CD4-positive, alpha-beta T cell (primary cell): Measurements from ENCODE around the gene DNM1. TPM values are rescaled to one million over a fixed set of nuclear protein-coding genes. Genes with fewer than 3 reads are reported as not detected.
A peak's percentile ranks its signal among the peaks of the same experiment; 100 is the strongest.
"Not testable (repeated sequence)": the region's sequence is repeated elsewhere in the genome, so short reads cannot be mapped to it uniquely, and the experiment has no call there.

Experiments used
- ATAC-seq: fragments of 200-7000 bp; cut with Tn5 transposase; one replicate; pipeline ENCODE4 v1.10.0; 2022; ENCODE audit warnings: mild to moderate bottlenecking; ENCODE audit not compliant: poor library complexity
- CTCF ChIA-PET: fragments of 350-600 bp; sonication (Branson Sonifier 250); formaldehyde crosslinking; loops from one replicate; lab custom pipeline; 2021; ENCODE audit warnings: antibody characterized with exemption, inconsistent platforms; lab: Charles Lee
- POLR2A ChIA-PET: fragments of 350-600 bp; sonication (Branson Sonifier 250); formaldehyde crosslinking; loops from one replicate; lab custom pipeline; 2021; ENCODE audit warnings: antibody characterized with exemption, inconsistent platforms; lab: Charles Lee
- DNase-seq, 14 experiments: peaks; one replicate each; pipeline ENCODE4 v3.0.0-alpha.2; 2013 to 2020; ENCODE audit warnings: mixed read lengths in 2 of 14
- H3K27ac ChIP-seq, 2 donors: one replicate each; pipeline versions ENCODE4 v1.5.1 to v1.7.0; 2013; ENCODE audit warnings: low read length in 2 of 2, low read depth in 1 of 2, mild to moderate bottlenecking in 1 of 2
- H3K27me3 ChIP-seq, 2 experiments: 1 replicate in 1 of 2; 2 replicates in 1 of 2; pipeline versions ENCODE4 v1.6.1 to v1.7.0; 2013; ENCODE audit warnings: low read length in 2 of 2, control low read depth in 1 of 2, mild to moderate bottlenecking in 1 of 2, moderate library complexity in 1 of 2; ENCODE audit not compliant: insufficient read depth in 2 of 2, control insufficient read depth in 1 of 2
- H3K36me3 ChIP-seq: one replicate; pipeline ENCODE4 v1.6.1; 2013; ENCODE audit warnings: low read length, control low read depth; ENCODE audit not compliant: insufficient read depth
- H3K4me1 ChIP-seq: one replicate; pipeline ENCODE4 v1.6.1; 2013; ENCODE audit warnings: low read length, control low read depth; ENCODE audit not compliant: insufficient read depth
- H3K4me3 ChIP-seq: one replicate; pipeline ENCODE4 v1.5.1; 2013; ENCODE audit warnings: mild to moderate bottlenecking, low read length, moderate library complexity
- H3K9me3 ChIP-seq, 2 experiments: 1 replicate in 1 of 2; 2 replicates in 1 of 2; pipeline versions ENCODE4 v1.6.1 to v1.7.0; 2013; ENCODE audit warnings: low read length in 2 of 2, mild to moderate bottlenecking in 2 of 2, control low read depth in 1 of 2, moderate library complexity in 1 of 2; ENCODE audit not compliant: control insufficient read depth in 1 of 2, insufficient read depth in 1 of 2
- H3K27ac Mint-ChIP-seq: one replicate; pipeline ENCODE4 v1.8.0; 2020; ENCODE audit warnings: mixed read lengths
- H3K27me3 Mint-ChIP-seq: one replicate; pipeline ENCODE4 v1.8.0; 2021; ENCODE audit warnings: mixed read lengths
- H3K36me3 Mint-ChIP-seq: one replicate; pipeline ENCODE4 v1.8.0; 2021; ENCODE audit warnings: low read depth, mixed read lengths
- H3K4me1 Mint-ChIP-seq: one replicate; pipeline ENCODE4 v1.8.0; 2021; ENCODE audit warnings: low read depth, mixed read lengths
- H3K4me3 Mint-ChIP-seq: one replicate; pipeline ENCODE4 v1.8.0; 2020; ENCODE audit warnings: mild to moderate bottlenecking, mixed read lengths
- H3K9me3 Mint-ChIP-seq: one replicate; pipeline ENCODE4 v1.8.0; 2020; ENCODE audit warnings: mixed read lengths
- intact Hi-C, 2 experiments: fragments of 100-400 bp; cut with DNase I in 1 of 2; cut with micrococcal nuclease in 1 of 2; formaldehyde crosslinking; loops; one replicate each; pipeline versions ENCODE4 v1.15.1 to v1.9.0; 2023 to 2025; cut with DNase I, micrococcal nuclease
- total RNA-seq, 174 experiments: library from RNA in 2 of 174; stranded (reverse) in 2 of 174; gene quantifications; one replicate each; pipeline ENCODE4 v1.2.3 and lab custom pipeline; 2021 to 2026
- TF ChIP-seq, protein P1 (sequence below): fragments of 200-600 bp; IDR thresholded peaks from one replicate; pipeline ENCODE4 v1.8.0; 2022; ENCODE audit warnings: antibody characterized with exemption, mild to moderate bottlenecking

DNM1 gene
- total RNA-seq, 2 experiments from 2014 or later = 1.8 to 2.5 TPM

DNA sequence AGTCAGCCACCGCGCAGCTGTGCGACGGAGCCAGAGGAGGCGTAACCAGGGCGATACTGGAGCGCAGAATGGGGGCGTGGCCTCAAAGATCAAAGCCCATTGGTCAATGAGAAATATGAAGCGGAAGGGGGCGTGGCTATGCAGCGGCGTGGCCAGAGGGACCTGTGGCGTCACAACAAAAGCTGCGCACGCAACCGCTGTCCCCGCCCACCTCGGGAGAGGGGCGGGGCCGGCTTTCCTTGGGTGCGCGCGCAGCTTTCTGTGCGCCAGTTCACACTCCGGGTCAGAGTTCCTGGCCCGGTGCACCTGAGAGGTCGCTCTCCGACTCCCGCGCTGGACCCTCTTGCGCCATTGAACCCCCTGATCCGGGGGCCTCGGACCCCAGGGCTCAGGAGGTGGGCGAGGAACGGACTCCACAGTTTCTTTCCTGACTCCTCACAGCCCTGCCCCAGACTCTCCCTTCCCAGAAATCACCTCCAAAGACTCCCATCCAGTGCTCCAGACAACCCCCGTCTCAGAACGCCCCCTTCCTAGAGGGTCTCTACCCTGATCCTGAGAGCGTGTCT, 72.9 kb downstream of the DNM1 start, which contains the start of gene SWI5:
Gene SWI5, plus strand, starts transcription at position 269 of the 566 bp plus-strand sequence.
- peak; percentile 96 for ATAC-seq
- Mint-ChIP-seq H3K4me1 (peaks cover 36% of the 10 kb centered on the region), H3K36me3 (peaks cover 49% of the 10 kb centered on the region), H3K27ac (peak within 1 kb of the TSS; percentile 88), H3K9me3 (no peaks in the 10 kb centered on the region), H3K4me3 (peak within 1 kb of the TSS; percentile 98), H3K27me3 (no peaks in the 10 kb centered on the region)
- Histone ChIP-seq H3K4me3 (peak within 1 kb of the TSS; percentile 98), H3K9me3 (no peaks in the 10 kb centered on the region), H3K27me3 (no peaks in the 10 kb centered on the region), H3K4me1 (peaks cover 31% of the 10 kb centered on the region), H3K36me3 (peaks cover 20% of the 10 kb centered on the region), H3K27ac (peak within 1 kb of the TSS; percentile 70 to 72)
- DNase-seq = peak; percentile 99 to 100 (median 100)
- intact Hi-C loops = loop anchor here in 1 of 2 experiments (1.0 to 5.0 kb wide), 5 partner anchors 47 to 751 kb away; partner anchors contain the start of genes COQ4, DNM1, ODF2 and SH3GLB2
- ChIA-PET POLR2A (interaction anchor here (0.6 to 1.2 kb wide), 16 partner anchors 12 to 752 kb away, joined by 3 to 29 read pairs (median 4); partner anchors contain the start of genes BBLN, DOLK, NUP188 and SH3GLB2), CTCF (interaction anchor here (0.9 kb wide), 2 partner anchors 21 to 65 kb away, joined by 3 read pairs; no protein-coding TSS in a partner anchor)
- TF ChIP-seq, protein P1, sequence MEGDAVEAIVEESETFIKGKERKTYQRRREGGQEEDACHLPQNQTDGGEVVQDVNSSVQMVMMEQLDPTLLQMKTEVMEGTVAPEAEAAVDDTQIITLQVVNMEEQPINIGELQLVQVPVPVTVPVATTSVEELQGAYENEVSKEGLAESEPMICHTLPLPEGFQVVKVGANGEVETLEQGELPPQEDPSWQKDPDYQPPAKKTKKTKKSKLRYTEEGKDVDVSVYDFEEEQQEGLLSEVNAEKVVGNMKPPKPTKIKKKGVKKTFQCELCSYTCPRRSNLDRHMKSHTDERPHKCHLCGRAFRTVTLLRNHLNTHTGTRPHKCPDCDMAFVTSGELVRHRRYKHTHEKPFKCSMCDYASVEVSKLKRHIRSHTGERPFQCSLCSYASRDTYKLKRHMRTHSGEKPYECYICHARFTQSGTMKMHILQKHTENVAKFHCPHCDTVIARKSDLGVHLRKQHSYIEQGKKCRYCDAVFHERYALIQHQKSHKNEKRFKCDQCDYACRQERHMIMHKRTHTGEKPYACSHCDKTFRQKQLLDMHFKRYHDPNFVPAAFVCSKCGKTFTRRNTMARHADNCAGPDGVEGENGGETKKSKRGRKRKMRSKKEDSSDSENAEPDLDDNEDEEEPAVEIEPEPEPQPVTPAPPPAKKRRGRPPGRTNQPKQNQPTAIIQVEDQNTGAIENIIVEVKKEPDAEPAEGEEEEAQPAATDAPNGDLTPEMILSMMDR = no peak

DNA sequence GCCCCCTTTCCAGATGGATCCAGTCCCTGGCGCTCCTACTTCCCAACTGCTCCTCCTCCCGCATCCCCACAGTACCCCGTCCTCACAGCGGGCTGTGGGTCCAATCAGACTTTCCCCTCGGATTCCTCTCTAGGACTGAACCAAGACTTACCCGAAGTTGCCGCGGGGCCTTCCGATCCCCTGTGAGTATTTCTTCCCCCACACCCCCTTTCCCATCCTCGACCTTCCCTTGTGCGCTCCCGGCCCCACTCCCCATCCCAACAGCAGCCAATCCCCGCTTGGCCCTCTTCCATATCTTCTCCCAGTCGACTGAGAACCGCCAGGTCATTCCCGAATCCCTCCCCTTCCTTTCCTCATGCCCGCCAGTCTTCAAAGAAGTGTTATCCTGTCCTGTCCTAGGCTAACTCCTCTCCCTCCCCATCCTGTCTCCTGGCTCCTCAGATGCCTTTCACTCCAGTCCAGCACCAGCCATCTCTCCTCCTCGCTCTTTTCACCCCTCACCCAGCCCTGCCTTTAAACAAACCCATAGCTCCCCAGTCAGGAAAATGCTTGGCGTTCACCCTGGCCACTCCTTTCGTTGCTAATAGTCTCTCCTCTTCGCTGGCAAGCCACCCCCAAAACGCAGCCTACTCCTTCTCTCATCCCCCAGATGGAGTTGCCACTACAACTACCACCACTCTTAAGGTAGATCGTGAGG, 73.5 kb downstream of the DNM1 start:
- ATAC-seq = no peak
- Mint-ChIP-seq H3K4me1 (peaks cover 36% of the 10 kb centered on the region), H3K4me3 (peak overlapping the region; percentile 98), H3K27ac (peak overlapping the region; percentile 88), H3K9me3 (no peaks in the 10 kb centered on the region), H3K27me3 (no peaks in the 10 kb centered on the region), H3K36me3 (peaks cover 43% of the 10 kb centered on the region)
- Histone ChIP-seq H3K27me3 (no peaks in the 10 kb centered on the region), H3K4me1 (peaks cover 31% of the 10 kb centered on the region), H3K36me3 (peaks cover 14% of the 10 kb centered on the region), H3K4me3 (peak overlapping the region; percentile 98), H3K27ac (peak overlapping the region; percentile 70 to 72), H3K9me3 (no peaks in the 10 kb centered on the region)
- peak in 1 of 14 experiments; percentile 8 for DNase-seq
- CTCF ChIA-PET = interaction anchor here (0.9 to 1.2 kb wide), 3 partner anchors 22 to 65 kb away, joined by 3 read pairs; partner anchors contain the start of genes COQ4 and TRUB2
- intact Hi-C loops = loop anchor here in 1 of 2 experiments (1.0 to 5.0 kb wide), 5 partner anchors 46 to 751 kb away; partner anchors contain the start of genes COQ4, DNM1, ODF2 and SH3GLB2
- TF ChIP-seq, protein P1 = no peak
- POLR2A ChIA-PET = interaction anchor here (0.6 to 1.2 kb wide), 7 partner anchors 27 to 671 kb away, joined by 3 to 29 read pairs (median 3); partner anchors contain the start of genes BBLN, DOLK, NUP188 and SPTAN1

DNA sequence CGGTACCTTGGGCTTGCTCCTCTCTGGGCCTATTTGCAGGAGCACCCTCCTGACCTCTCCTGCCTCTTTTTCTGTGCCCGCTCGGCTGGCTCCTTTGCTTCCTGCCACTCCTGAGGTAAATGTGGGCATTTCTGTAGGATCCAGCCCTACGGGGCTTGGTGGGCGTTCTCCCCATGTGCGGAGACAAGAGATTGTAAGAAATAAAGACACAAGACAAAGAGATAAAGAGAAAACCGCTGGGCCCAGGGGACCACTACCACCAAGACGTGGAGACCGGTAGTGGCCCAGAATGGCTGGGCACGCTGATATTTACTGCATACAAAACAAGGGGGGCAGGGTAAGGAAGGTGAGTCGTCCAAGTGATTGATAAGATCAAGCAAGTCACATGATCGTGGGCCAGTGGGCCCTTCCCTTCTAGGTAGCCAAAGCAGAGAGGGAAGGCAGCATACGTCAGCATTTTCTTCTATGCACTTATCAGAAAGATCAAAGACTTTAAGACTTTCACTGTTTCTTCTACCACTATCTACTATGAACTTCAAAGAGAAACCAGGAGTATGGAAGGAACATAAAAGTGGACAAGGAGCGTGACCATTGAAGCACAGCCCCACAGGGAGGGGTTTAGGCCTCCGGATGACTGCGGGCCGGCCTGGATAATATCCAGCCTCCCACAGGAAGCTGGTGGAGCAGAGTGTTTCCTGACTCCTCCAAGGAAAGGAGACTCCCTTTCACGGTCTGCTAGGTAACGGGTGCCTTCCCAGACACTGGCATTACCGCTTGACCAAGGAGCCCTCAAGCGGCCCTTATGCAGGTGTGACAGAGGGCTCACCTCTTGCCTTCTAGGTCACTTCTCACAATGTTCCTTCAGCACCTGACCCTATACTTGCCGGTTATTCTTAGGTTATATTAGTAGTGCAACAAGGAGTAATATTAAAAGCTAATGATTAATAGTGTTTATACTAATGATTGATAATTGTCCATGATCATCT, 76.2 kb downstream of the DNM1 start:
- DNase-seq, H3K4me3 ChIP-seq, H3K36me3 ChIP-seq, H3K27me3 ChIP-seq, H3K9me3 Mint-ChIP-seq, H3K9me3 ChIP-seq, ATAC-seq, H3K27me3 Mint-ChIP-seq, H3K27ac ChIP-seq, POLR2A ChIA-PET: not testable (repeated sequence)
- Mint-ChIP-seq H3K4me1 (peaks cover 28% of the 10 kb centered on the region), H3K36me3 (peaks cover 31% of the 10 kb centered on the region), H3K27ac (peak overlapping the region; percentile 71), H3K4me3 (peak overlapping the region; percentile 73)
- CTCF ChIA-PET = interaction anchor here (0.7 kb wide), 1 partner anchor 87 kb away, joined by 3 read pairs; no protein-coding TSS in a partner anchor
- intact Hi-C loops = loop anchor here in 1 of 2 experiments (5.0 kb wide), 1 partner anchor 748 kb away; the partner anchor contains the start of gene SH3GLB2
- peaks cover 26% of the 10 kb centered on the region for H3K4me1 ChIP-seq
